A673 (cell line): Measurements from ENCODE around the gene GIGYF2. TPM values are rescaled to one million over a fixed set of nuclear protein-coding genes. Genes with fewer than 3 reads are reported as not detected.

Source experiments
- BruUV-seq: library from RNA; stranded (reverse); fragments of 400-500 nt; replicated peaks from 2 replicates; lab custom pipeline; 2021; lab: Mats Ljungman, UMichigan
- CTCF ChIA-PET: fragments of 300-600 bp; sonication (Branson Sonifier 250); formaldehyde crosslinking; loops from one replicate; lab custom pipeline; 2022; ENCODE audit warnings: antibody characterized with exemption; lab: Charles Lee
- POLR2A ChIA-PET: fragments of 300-600 bp; sonication (Branson Sonifier 250); formaldehyde crosslinking; loops from one replicate; lab custom pipeline; 2022; ENCODE audit warnings: antibody characterized with exemption; ENCODE audit not compliant: low non-redundant PET; lab: Charles Lee
- DNase-seq: peaks from one replicate; pipeline ENCODE4 v3.0.0-alpha.2; 2015; ENCODE audit warnings: low spot score
- H3K27ac ChIP-seq: fragments of 200-600 bp; sonication (generic); 2 replicates; pipeline ENCODE4 v1.5.1; 2016; ENCODE audit warnings: mixed run types, low read depth, mild to moderate bottlenecking, mixed read lengths, antibody characterized with exemption, low read length; ENCODE audit not compliant: poor library complexity, severe bottlenecking
- H3K27me3 ChIP-seq: fragments of 200-600 bp; sonication (generic); replicated peaks from 2 replicates; pipeline ENCODE4 v1.6.1; 2017; ENCODE audit warnings: mixed run types, low read depth, mild to moderate bottlenecking, mixed read lengths, antibody characterized with exemption, low read length; ENCODE audit not compliant: insufficient read depth, poor library complexity
- H3K36me3 ChIP-seq: fragments of 200-600 bp; sonication (generic); 2 replicates; pipeline ENCODE4 v1.6.1; 2016; ENCODE audit warnings: mixed run types, mild to moderate bottlenecking, mixed read lengths, antibody characterized with exemption, low read length; ENCODE audit not compliant: insufficient read depth, poor library complexity, severe bottlenecking
- H3K4me1 ChIP-seq: fragments of 200-600 bp; sonication (generic); 2 replicates; pipeline ENCODE4 v1.6.1; 2017; ENCODE audit warnings: mixed run types, mild to moderate bottlenecking, mixed read lengths, antibody characterized with exemption, low read length; ENCODE audit not compliant: insufficient read depth, poor library complexity, severe bottlenecking
- H3K4me3 ChIP-seq: fragments of 200-600 bp; sonication (generic); 2 replicates; pipeline ENCODE4 v1.5.1; 2016; ENCODE audit warnings: low read depth, mixed run types, mild to moderate bottlenecking, mixed read lengths, low read length; ENCODE audit not compliant: poor library complexity, severe bottlenecking
- H3K9me3 ChIP-seq: fragments of 200-600 bp; sonication (generic); 2 replicates; pipeline ENCODE4 v1.6.1; 2016; ENCODE audit warnings: mixed run types, low read depth, mild to moderate bottlenecking, mixed read lengths, antibody characterized with exemption, low read length; ENCODE audit not compliant: poor library complexity, severe bottlenecking
- EZH2 ChIP-seq: fragments of 200-600 bp; sonication (generic); IDR thresholded peaks from 2 replicates; pipeline ENCODE4 v1.6.1; 2017; ENCODE audit warnings: borderline replicate concordance, low read depth, mild to moderate bottlenecking, mixed read lengths, antibody characterized with exemption, low read length; ENCODE audit not compliant: poor library complexity, severe bottlenecking
- intact Hi-C: fragments of 100-400 bp; cut with micrococcal nuclease; formaldehyde crosslinking; loops from one replicate; pipeline ENCODE4 v1.10.0; 2022; ENCODE audit not compliant: unreplicated experiment
- total RNA-seq: library from RNA; stranded (reverse); gene quantifications from 2 replicates; pipeline ENCODE4 v1.2.3, GENCODE V29; 2021
- TF ChIP-seq, protein P1 (sequence below): fragments of 300-800, 200-600 bp; sonication (generic); conservative IDR thresholded peaks from 2 replicates; pipeline ENCODE4 v1.5.1; 2017; ENCODE audit warnings: low read depth, mild to moderate bottlenecking, antibody characterized with exemption, low read length, moderate library complexity, mixed read lengths

The GIGYF2 gene
- total RNA-seq, 1 experiment from 2014 or later: 62.8 TPM

DNA sequence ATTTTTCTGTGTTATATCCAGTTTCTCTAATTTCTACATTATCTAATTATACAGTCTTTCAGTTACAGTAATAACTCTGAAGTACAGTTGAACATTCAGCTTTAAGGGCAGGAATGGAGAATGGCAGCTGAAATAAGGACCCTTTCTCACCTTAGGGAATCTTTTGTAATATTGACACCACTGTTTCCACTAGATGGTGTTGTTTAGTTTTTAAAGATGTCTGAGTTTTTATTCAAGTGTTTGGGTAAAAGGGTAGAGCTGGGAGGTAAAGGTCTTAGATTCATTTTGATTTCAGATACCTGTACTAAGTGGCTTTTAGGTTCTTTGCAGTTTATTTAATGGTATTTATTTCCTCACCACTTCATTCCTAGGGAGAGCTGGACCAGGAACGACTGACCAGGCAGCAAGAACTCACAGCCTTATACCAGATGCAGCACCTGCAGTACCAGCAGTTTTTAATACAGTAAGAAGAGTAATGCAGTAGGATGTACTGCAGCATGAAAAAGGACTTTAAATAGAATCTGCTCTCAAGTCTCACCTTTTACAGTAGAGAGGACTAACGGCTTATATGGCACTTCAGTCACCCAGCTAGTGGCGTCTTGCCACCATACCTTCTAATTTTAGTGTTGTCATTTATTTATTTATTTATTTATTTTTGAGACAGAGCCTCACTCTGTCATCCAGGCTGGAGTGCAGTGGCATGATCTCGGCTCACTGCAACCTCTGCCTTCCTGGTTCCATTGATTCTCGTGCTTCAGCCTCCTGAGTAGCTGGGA is 112.4 kb downstream of the GIGYF2 start:
- TF ChIP-seq EZH2: no peak
- TF ChIP-seq, protein P1, sequence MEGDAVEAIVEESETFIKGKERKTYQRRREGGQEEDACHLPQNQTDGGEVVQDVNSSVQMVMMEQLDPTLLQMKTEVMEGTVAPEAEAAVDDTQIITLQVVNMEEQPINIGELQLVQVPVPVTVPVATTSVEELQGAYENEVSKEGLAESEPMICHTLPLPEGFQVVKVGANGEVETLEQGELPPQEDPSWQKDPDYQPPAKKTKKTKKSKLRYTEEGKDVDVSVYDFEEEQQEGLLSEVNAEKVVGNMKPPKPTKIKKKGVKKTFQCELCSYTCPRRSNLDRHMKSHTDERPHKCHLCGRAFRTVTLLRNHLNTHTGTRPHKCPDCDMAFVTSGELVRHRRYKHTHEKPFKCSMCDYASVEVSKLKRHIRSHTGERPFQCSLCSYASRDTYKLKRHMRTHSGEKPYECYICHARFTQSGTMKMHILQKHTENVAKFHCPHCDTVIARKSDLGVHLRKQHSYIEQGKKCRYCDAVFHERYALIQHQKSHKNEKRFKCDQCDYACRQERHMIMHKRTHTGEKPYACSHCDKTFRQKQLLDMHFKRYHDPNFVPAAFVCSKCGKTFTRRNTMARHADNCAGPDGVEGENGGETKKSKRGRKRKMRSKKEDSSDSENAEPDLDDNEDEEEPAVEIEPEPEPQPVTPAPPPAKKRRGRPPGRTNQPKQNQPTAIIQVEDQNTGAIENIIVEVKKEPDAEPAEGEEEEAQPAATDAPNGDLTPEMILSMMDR: no peak
- H3K4me1 ChIP-seq: no peaks in the 10 kb centered on the region
- no peaks in the 10 kb centered on the region for H3K27me3 ChIP-seq
- H3K36me3 ChIP-seq: peaks cover 68% of the 10 kb centered on the region
- H3K4me3 ChIP-seq: no peak overlapping the region
- ChIA-PET CTCF (no interaction called here), POLR2A (no interaction called here)
- intact Hi-C loops: no loop called here
- H3K9me3 ChIP-seq: no peaks in the 10 kb centered on the region
- no TSS peak for BruUV-seq
- H3K27ac ChIP-seq: no peak overlapping the region
- DNase-seq: no peak

DNA sequence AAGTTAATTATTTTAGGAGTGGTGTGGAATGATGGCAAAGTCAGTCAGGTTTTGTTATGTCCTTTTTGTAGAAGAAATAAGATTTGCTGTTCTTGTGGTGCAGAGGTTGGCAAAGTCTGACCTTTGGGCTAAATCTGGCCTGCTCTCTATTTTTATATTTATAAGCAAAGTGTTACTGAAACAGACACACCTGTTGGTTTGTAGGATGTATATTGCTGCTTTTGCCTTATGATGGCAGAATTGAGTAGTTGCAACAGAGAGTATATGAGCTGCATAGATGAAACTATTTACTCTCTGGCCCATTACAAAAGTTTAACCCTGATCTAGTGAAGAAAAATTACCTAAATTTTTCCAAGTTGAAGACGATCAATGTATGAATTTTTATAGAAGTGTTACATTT is 113.3 kb downstream of the GIGYF2 start:
- BruUV-seq: no TSS peak
- intact Hi-C loops: no loop called here
- no peak for TF ChIP-seq EZH2
- TF ChIP-seq, protein P1: no peak
- no peak for DNase-seq
- CTCF ChIA-PET: no interaction called here
- H3K4me3 ChIP-seq: no peak overlapping the region
- no peaks in the 10 kb centered on the region for H3K9me3 ChIP-seq
- H3K36me3 ChIP-seq: peaks cover 76% of the 10 kb centered on the region
- POLR2A ChIA-PET: no interaction called here
- H3K4me1 ChIP-seq: no peaks in the 10 kb centered on the region
- H3K27ac ChIP-seq: no peak overlapping the region
- H3K27me3 ChIP-seq: no peaks in the 10 kb centered on the region

DNA sequence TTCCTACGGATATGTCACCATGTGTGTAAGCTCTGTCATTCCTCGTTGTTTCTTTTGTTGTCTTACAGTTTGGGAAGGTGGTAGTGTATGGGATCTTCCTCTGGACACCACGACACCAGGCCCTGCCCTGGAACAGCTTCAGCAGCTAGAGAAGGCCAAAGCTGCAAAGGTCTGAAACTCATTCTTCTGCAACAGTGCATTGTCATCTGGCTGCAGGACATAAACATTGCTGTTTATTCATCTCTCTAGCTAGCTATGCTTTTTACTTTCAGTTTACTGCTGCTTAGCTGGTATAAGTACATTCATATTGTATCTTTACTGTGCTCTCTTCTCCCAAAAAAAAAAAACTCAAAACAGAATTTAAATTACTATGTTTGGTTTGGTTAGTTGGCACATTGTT is 118.4 kb downstream of the GIGYF2 start:
- BruUV-seq: no TSS peak
- no peak overlapping the region for H3K27ac ChIP-seq
- POLR2A ChIA-PET: no interaction called here
- H3K4me3 ChIP-seq: no peak overlapping the region
- CTCF ChIA-PET: no interaction called here
- H3K9me3 ChIP-seq: no peaks in the 10 kb centered on the region
- H3K36me3 ChIP-seq: peaks cover 75% of the 10 kb centered on the region
- intact Hi-C loops: no loop called here
- H3K27me3 ChIP-seq: no peaks in the 10 kb centered on the region
- DNase-seq: no peak
- H3K4me1 ChIP-seq: no peaks in the 10 kb centered on the region
- no peak for TF ChIP-seq EZH2
- TF ChIP-seq, protein P1: no peak
